Type B pancreatic cell (in vitro differentiated cells): ENCODE measurements around the gene XPO5. TPM values are rescaled to one million over a fixed set of nuclear protein-coding genes. Genes with fewer than 3 reads are reported as not detected.
"Not testable (repeated sequence)": the region's sequence is repeated elsewhere in the genome, so short reads cannot be mapped to it uniquely, and the experiment has no call there.

Experiments used
- DNase-seq: peaks from one replicate; pipeline ENCODE4 v3.0.0; 2021; ENCODE audit warnings: mixed read lengths; ENCODE audit not compliant: unreplicated experiment; ENCODE audit errors: extremely low spot score
- H3K27ac Mint-ChIP-seq: 2 replicates; pipeline ENCODE4 v1.8.0; 2021; ENCODE audit warnings: mild to moderate bottlenecking, mixed read lengths
- H3K27me3 Mint-ChIP-seq: 2 replicates; pipeline ENCODE4 v1.8.0; 2021; ENCODE audit warnings: mixed read lengths
- H3K36me3 Mint-ChIP-seq: 2 replicates; pipeline ENCODE4 v1.8.0; 2021; ENCODE audit warnings: mixed read lengths
- H3K4me1 Mint-ChIP-seq: one replicate; pipeline ENCODE4 v1.8.0; 2021; ENCODE audit warnings: mixed read lengths; ENCODE audit not compliant: unreplicated experiment
- H3K4me3 Mint-ChIP-seq: 2 replicates; pipeline ENCODE4 v1.8.0; 2021; ENCODE audit warnings: mild to moderate bottlenecking, mixed read lengths
- H3K9me3 Mint-ChIP-seq: 2 replicates; pipeline ENCODE4 v1.8.0; 2021; ENCODE audit warnings: mixed read lengths
- CTCF ChIP-seq: fragments of 200-600 bp; sonication (generic); conservative IDR thresholded peaks from 2 replicates; pipeline ENCODE4 v1.5.0; 2021; ENCODE audit warnings: antibody characterized with exemption, mild to moderate bottlenecking
- total RNA-seq: library from RNA; stranded (reverse); gene quantifications from 2 replicates; pipeline ENCODE4 v1.2.1, GENCODE V29; 2021; ENCODE audit warnings: low replicate concordance

Gene XPO5
- total RNA-seq, 1 donor from 2014 or later = 61.1 TPM

- H3K9me3 Mint-ChIP-seq = no peaks in the 10 kb centered on the region
- peaks cover 9% of the 10 kb centered on the region for H3K27me3 Mint-ChIP-seq
- H3K4me1 Mint-ChIP-seq = peaks cover under 1% of the 10 kb centered on the region
- H3K36me3 Mint-ChIP-seq = no peaks in the 10 kb centered on the region
- no peak for DNase-seq
- H3K4me3 Mint-ChIP-seq = no peak overlapping the region
- no peak overlapping the region for H3K27ac Mint-ChIP-seq
- no peak for TF ChIP-seq CTCF
These were observed 72.4 kb downstream of the XPO5 start for GRCh38 chr6:43503443-43503842.

- Mint-ChIP-seq H3K36me3 (no peaks in the 10 kb centered on the region), H3K27ac (no peak overlapping the region)
These were observed 73.2 kb downstream of the XPO5 start for GRCh38 chr6:43502666-43503065.

GRCh38 chr6:43500921-43501320, 74.9 kb downstream of the XPO5 start:
- H3K4me3 Mint-ChIP-seq = no peak overlapping the region
- no peak overlapping the region for H3K27ac Mint-ChIP-seq
- TF ChIP-seq CTCF = no peak
- no peak for DNase-seq
- H3K4me1 Mint-ChIP-seq = no peaks in the 10 kb centered on the region
- H3K36me3 Mint-ChIP-seq = no peaks in the 10 kb centered on the region
- H3K27me3 Mint-ChIP-seq = no peaks in the 10 kb centered on the region
- no peaks in the 10 kb centered on the region for H3K9me3 Mint-ChIP-seq

More at GRCh38 chr6:43502666-43503065, 73.2 kb downstream of the XPO5 start:
- no peak for TF ChIP-seq CTCF
- H3K9me3 Mint-ChIP-seq = no peaks in the 10 kb centered on the region
- no peak overlapping the region for H3K4me3 Mint-ChIP-seq
- DNase-seq = no peak
- H3K4me1 Mint-ChIP-seq = no peaks in the 10 kb centered on the region
- H3K27me3 Mint-ChIP-seq = peaks cover 2% of the 10 kb centered on the region

DNA sequence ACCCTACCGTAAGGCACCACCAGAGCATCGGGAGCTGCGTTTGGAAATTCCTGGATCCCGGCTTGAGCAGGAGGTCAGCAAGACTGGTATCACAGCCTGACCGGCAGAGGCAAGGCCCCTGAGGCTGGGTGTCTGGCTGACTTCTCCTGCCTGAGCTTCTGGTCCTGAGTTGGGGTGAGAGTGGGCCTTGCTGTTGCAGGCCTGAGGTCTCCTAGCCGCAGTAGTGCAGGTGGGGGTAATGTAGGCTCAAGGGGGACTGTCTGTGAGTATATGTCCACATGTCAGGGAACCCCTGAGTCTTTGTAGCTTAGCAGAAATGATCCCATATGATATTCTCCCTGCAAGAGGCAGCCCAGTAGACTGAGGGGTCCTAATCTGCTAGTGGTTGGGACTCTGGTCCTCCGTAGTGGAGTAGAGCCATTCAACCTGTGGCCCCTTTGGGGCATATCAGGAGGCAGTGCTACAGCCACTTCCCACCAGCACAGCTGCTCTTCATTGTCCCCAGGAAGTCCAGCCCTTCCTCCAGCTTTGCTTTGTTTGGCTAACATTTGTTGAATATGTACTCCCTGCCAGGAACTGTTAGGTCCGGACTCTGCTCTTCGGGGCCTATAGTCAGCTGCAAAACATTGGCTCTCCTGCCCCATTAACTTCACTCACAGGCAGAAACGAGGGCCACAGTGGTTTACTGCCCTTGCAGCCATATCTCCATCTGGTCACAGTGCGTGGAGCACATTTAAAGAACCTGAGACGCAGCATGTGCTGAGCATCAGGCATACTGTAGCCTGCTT, 76.6 kb downstream of the XPO5 start:
- Mint-ChIP-seq H3K36me3 (no peaks in the 10 kb centered on the region), H3K4me3 (no peak overlapping the region), H3K27me3 (no peaks in the 10 kb centered on the region), H3K9me3 (no peaks in the 10 kb centered on the region), H3K27ac (no peak overlapping the region), H3K4me1 (peaks cover 9% of the 10 kb centered on the region)
- no peak for TF ChIP-seq CTCF
- DNase-seq = no peak

DNA sequence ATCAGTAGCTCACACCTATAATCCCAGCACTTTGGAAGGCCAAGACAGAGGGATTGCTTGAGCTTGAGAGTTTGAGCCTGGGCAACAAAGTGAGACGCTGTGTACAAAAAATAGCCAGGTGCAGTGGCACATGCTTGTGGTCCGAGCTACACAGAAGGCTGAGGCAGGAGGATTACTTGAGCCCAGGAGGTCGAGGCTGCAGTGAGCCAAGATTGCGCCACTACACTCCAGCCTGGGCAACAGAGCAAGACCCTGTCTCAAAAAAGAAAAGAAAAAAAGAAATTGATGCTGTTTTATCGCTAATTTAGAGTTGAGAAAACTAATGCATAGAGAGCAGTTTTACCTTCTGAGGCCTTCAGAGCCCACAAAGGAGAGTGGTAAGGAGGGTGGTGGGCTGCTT, 77.5 kb downstream of the XPO5 start:
- not testable (repeated sequence) for H3K27me3 Mint-ChIP-seq, H3K27ac Mint-ChIP-seq, H3K36me3 Mint-ChIP-seq, H3K9me3 Mint-ChIP-seq, H3K4me3 Mint-ChIP-seq, DNase-seq
- H3K4me1 Mint-ChIP-seq = peaks cover 14% of the 10 kb centered on the region

DNA sequence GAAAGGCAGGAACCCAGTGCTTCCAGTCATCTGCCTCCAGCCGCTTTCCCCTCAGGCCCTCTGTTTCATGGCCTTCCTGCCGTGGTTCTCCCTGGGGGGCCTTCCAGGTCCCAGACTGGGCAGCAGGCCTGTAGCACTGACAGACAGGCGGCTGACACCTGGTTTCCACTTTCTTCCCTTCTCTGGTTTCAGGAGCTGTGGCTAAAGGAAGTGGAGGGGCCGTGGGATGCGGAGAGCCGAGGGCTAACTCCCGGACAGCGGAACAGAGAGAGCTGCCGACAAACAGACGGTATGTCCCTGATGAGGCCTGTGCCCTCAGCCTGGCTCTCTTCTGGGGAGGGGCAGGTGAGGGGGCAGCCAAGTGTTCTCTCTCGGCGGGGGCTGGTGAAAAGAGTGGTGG, 78.1 kb downstream of the XPO5 start:
- no peaks in the 10 kb centered on the region for H3K27me3 Mint-ChIP-seq
- peak overlapping the region; percentile 56 for H3K27ac Mint-ChIP-seq
- no peak overlapping the region for H3K4me3 Mint-ChIP-seq
- H3K36me3 Mint-ChIP-seq = no peaks in the 10 kb centered on the region
- peaks cover 18% of the 10 kb centered on the region for H3K4me1 Mint-ChIP-seq
- no peak for DNase-seq
- TF ChIP-seq CTCF = no peak
- H3K9me3 Mint-ChIP-seq = no peaks in the 10 kb centered on the region
